Skeletal muscle tissue (tissue), 4 donors: ENCODE measurements around the gene NAT9. TPM values are rescaled to one million over a fixed set of nuclear protein-coding genes. Genes with fewer than 3 reads are reported as not detected.

Experiments
- H3K27ac ChIP-seq: one replicate; pipeline ENCODE4 v1.7.0; 2013; ENCODE audit warnings: mild to moderate bottlenecking, low read depth, low read length, inconsistent platforms
- H3K27me3 ChIP-seq, 3 donors: one replicate each; pipeline ENCODE4 v1.7.0; 2013; ENCODE audit warnings: low read length in 3 of 3; ENCODE audit not compliant: control insufficient read depth in 3 of 3, insufficient read depth in 3 of 3
- H3K36me3 ChIP-seq, 3 donors: one replicate each; pipeline ENCODE4 v1.7.0; 2013; ENCODE audit warnings: low read length in 3 of 3; ENCODE audit not compliant: control insufficient read depth in 3 of 3, insufficient read depth in 3 of 3
- H3K4me1 ChIP-seq, 3 donors: one replicate each; pipeline ENCODE4 v1.7.0; 2013; ENCODE audit warnings: low read length in 3 of 3, mild to moderate bottlenecking in 3 of 3; ENCODE audit not compliant: control insufficient read depth in 3 of 3, insufficient read depth in 3 of 3
- H3K4me3 ChIP-seq, 3 donors: one replicate each; pipeline ENCODE4 v1.7.0; 2013; ENCODE audit warnings: low read length in 3 of 3
- H3K9ac ChIP-seq, 3 donors: one replicate each; pipeline ENCODE4 v1.7.0; 2013; ENCODE audit warnings: low read length in 3 of 3, mild to moderate bottlenecking in 3 of 3, moderate library complexity in 2 of 3, low read depth in 1 of 3
- H3K9me3 ChIP-seq, 3 donors: one replicate each; pipeline ENCODE4 v1.7.0; 2013; ENCODE audit warnings: low read length in 3 of 3; ENCODE audit not compliant: control insufficient read depth in 3 of 3
- total RNA-seq: library from RNA; depleted of rRNA; stranded (reverse); fragments of >200 nt; gene quantifications from one replicate; pipeline ENCODE4 v1.2.3, GENCODE V29; 2014
- donor health status: Osteomylitis.

Gene NAT9
- total RNA-seq, 1 donor from 2014 or later, result 17.7 TPM

DNA sequence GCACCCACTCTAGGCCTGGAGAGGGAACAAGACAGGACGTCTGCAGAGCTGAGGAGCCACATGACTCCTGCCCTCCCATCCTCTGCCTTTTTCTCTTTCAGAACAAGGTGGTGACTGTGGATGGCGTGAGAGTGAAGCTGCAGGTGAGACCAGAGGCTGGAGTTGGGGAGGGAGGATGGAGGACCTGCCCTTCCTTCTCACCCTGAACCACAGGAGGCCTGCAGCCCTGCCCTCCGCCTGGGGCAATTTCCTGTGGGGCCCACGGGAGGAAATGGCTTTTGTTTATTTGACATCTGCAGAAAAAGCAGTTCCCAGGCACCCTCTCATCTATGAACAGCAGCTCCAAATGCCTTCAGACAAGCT, 34.0 kb downstream of the NAT9 start:
- no peak overlapping the region for H3K9ac ChIP-seq
- H3K9me3 ChIP-seq, result no peaks in the 10 kb centered on the region
- peaks cover 38 to 48% (median 40%) of the 10 kb centered on the region in 3 donors for H3K27me3 ChIP-seq
- H3K4me1 ChIP-seq, result peaks cover 18 to 33% (median 30%) of the 10 kb centered on the region in 3 donors
- no peaks in the 10 kb centered on the region for H3K36me3 ChIP-seq
- H3K4me3 ChIP-seq, result no peak overlapping the region
- no peak overlapping the region for H3K27ac ChIP-seq

DNA sequence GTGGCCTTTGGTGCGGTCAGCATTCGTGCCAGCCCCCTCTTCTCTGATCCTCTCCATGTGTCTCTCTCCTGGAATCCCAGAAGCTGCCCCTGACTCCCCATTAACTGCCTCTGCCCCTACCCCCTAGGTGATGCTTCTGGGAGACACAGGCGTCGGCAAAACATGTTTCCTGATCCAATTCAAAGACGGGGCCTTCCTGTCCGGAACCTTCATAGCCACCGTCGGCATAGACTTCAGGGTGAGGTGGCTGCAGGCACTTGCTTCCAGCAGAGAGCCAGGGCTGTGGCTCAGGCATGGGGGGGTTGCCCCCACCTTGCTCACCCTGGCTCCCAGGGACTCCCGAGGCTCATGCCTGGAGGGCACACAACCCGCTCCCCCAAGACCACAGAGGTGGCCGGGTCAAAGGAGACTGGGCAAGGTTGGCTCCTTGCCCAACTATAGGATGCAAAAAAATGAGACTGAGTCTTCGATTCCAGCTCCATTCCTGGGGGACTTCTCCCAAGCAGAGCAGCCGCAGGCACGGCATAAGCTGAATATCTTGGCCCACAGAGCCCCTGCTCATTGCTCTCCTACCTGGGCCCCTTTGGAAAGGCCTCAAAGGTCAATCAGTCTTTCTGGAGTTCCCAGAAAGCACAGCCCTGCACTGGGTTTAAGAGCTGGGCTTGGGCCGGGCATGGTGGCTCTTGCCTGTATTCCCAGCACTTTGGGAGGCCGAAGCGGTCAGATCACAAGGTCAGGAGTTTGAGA, 35.3 kb downstream of the NAT9 start:
- Histone ChIP-seq H3K4me3 (no peak overlapping the region), H3K36me3 (no peaks in the 10 kb centered on the region), H3K4me1 (peaks cover 18 to 37% (median 29%) of the 10 kb centered on the region in 3 donors), H3K9me3 (no peaks in the 10 kb centered on the region), H3K27ac (no peak overlapping the region), H3K9ac (no peak overlapping the region), H3K27me3 (peaks cover 44 to 50% (median 49%) of the 10 kb centered on the region in 3 donors)

DNA sequence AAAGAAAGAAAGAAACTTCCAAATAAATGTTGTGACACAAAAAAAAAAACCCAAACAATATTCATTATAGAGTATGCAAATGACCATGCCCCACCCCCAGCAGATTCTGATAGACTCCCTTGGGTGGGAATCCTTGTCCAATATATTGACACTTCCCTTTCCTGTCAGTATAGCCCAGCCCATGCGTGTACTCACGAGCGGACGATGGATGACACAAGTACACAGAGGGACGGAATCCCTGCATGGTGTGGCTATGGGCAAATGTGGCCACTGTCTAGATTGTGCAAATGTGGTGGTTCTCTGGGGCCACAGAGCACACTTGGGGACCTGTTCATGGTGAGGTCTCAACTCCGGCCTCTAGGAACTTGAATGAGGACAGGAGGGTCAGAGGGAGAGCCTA, 36.0 kb downstream of the NAT9 start:
- Histone ChIP-seq H3K9me3 (no peaks in the 10 kb centered on the region), H3K4me3 (no peak overlapping the region), H3K36me3 (no peaks in the 10 kb centered on the region), H3K9ac (no peak overlapping the region), H3K4me1 (peaks cover 18 to 37% (median 28%) of the 10 kb centered on the region in 3 donors), H3K27me3 (peaks cover 48 to 55% (median 55%) of the 10 kb centered on the region in 3 donors), H3K27ac (no peak overlapping the region)

DNA sequence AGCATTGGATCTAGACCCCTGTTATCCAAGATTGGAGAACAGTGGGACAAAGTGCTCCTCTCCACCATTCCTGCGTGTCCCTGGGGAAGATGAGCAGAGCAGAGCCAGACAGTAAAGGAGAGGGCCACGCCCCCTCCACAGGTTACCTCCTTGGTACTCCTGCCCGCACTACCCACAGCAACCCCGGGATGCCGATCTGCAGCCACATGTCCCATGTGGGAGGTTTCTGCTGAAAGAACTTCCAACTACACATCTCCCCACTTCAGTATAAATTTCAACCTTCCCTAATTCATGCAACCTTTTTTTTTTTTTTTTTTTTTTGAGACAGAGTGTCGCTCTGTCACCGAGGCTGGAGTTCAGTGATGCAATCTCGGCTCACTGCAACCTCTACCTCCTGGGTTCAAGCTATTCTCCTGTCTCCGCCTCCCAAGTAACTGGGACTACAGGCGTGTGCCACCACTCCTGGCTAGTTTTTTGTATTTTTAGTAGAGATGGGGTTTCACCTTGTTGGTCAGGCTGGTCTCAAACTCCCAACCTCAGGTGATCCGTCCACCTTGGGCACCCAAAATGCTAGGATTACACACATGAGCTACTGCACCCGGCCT, 36.8 kb downstream of the NAT9 start:
- Histone ChIP-seq H3K36me3 (no peaks in the 10 kb centered on the region), H3K9me3 (no peaks in the 10 kb centered on the region), H3K4me3 (no peak overlapping the region), H3K27me3 (peaks cover 50 to 58% (median 55%) of the 10 kb centered on the region in 3 donors), H3K9ac (no peak overlapping the region), H3K4me1 (peaks cover 14 to 32% (median 21%) of the 10 kb centered on the region in 3 donors), H3K27ac (no peak overlapping the region)

DNA sequence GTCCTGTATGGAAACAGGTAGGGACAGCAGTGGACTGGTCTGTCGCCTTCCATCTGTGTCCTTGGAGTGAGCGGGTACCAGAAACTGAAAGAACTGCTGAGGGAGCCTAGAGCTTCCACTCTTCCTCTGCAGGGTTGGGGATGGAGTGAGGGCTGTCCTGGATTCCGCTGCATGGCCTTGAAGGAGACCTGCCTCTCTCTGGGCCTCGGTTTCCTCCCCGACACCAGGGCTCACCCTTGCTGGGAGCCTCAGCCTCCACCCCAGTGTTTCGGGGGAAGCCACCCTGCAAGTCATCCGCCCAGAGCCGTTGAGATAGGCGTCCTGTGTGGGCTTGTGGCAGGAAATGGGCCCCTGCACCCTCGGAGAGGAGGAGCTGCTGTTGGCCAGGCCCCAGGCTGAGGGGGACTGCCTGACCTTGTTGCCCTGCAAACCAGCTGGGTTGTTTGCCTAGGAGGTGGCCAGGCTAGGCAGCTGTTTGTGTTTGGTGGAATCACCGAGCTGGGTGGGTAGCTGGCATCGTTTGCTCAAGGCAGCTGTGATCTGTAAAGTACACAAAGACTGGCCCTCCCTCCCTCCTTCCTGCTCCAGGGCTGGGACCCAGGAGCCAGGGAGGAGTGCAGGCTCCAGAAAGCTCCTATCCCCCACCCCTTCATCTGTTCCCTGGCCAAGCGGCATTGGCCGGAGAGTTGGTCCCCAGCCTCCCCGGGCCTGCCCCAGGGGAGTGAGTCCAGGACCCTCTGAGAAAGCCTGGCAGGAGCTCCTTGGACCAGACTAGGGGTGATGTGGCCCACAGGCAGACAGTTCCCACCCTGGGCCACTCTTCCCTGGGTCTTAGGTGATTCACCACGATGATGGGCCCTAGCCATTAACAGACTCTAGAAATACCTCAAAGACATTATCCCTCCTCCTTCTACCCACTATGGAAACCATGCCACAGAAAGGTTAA, 37.8 kb downstream of the NAT9 start:
- no peaks in the 10 kb centered on the region for H3K36me3 ChIP-seq

DNA sequence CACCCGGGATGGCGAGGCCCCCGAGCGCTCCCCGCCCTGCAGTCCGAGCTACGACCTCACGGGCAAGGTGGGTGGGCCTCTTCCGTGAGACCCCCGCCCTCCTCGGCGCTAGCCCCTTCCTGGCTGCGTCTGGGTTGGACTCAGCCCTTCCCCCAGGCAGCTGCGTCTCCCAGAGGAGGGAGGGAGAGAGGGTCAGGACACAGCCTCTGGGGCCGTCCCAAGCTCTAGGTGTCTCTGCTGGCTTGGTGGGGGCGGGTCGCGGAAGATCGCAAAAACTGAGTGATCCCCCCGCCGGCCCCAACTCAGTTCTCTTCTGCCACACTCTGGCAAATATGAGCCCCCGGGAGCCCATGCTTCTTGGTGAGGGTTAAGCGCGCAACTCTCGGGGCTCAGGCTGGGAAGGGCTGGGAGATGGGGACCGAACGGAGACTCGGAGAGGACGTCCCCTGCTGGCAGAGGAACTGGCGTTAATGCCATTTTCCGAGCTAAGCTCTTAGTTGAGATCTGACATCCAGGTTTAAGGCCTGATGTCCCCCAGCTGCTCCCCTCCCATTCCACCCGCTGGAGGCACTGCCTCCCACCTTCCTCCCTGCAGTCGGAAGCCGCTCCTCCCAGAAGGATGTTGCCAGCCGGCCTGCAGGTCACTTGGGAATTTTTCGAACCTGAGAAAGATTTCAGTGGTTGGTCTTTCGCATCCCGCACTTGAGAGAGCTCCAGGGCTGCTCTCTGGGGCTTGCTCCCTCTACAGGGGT, 38.7 kb downstream of the NAT9 start:
- H3K4me1 ChIP-seq, result peaks cover 14 to 32% (median 19%) of the 10 kb centered on the region in 3 donors
- H3K4me3 ChIP-seq, result peak overlapping the region in 2 of 3 donors; percentile 5 to 51
- H3K27me3 ChIP-seq, result peaks cover 63 to 75% (median 68%) of the 10 kb centered on the region in 3 donors
- no peak overlapping the region for H3K27ac ChIP-seq
- no peaks in the 10 kb centered on the region for H3K36me3 ChIP-seq
- peak overlapping the region in 1 of 3 donors; percentile 8 for H3K9ac ChIP-seq
- no peaks in the 10 kb centered on the region for H3K9me3 ChIP-seq

More for the DNA sequence above, 37.8 kb downstream of the NAT9 start:
- peaks cover 58 to 69% (median 65%) of the 10 kb centered on the region in 3 donors for H3K27me3 ChIP-seq
- no peak overlapping the region for H3K27ac ChIP-seq
- peaks cover 14 to 32% (median 19%) of the 10 kb centered on the region in 3 donors for H3K4me1 ChIP-seq
- H3K4me3 ChIP-seq, result peak overlapping the region in 2 of 3 donors; percentile 5 to 51
- H3K9me3 ChIP-seq, result no peaks in the 10 kb centered on the region
- H3K9ac ChIP-seq, result peak overlapping the region in 1 of 3 donors; percentile 8

DNA sequence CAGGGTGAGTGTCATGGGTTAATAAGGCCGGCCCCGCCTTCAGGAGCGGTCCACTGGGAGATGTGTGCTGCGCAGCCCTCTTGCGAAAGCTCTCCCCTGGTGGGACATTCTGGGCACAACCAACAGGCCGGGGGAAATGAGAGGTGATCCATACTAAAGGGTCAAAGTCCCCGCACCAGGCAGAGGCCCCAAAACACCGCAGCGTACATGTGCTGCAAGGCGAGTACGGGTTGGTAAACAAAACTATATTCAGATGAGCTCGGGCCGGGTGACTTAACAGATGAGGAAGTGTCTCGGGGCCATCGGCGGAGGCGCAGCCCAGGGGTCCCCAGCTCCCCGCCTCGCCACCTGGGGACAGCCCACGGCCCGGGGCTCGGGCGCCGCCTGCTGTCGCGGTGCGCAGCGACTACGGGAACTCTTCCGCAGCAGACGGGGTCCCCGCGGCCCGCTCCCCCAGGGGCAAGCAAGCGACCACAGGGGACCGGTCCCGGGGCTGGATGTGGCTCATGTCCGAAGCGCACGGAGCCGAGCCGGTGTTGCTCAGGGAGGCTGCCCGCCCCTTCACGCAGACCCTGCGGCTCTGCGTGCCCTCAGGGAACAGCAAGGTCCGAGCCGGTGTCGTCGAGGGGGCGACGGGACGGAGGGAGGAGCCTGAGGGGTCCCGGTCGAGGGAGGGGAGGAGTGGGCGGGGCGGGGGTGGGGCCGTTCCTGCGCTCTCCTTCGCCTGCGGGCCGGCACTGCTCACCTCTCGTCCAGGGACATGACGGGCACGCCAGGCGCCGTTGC, 39.4 kb downstream of the NAT9 start, which contains the start of gene RAB37:
Gene RAB37 (plus strand): TSS at position 744 of the 786 bp plus-strand sequence. CDS start 17 bp downstream, at position 761.
- Histone ChIP-seq H3K36me3 (no peaks in the 10 kb centered on the region), H3K4me3 (peak within 1 kb of the TSS; percentile 9 to 51 (median 45)), H3K9ac (peak within 1 kb of the TSS in 1 of 3 donors; percentile 8), H3K27me3 (peaks cover 63 to 77% (median 68%) of the 10 kb centered on the region in 3 donors), H3K27ac (no peak within 1 kb of the TSS), H3K4me1 (peaks cover 10 to 24% (median 16%) of the 10 kb centered on the region in 3 donors), H3K9me3 (no peaks in the 10 kb centered on the region)

DNA sequence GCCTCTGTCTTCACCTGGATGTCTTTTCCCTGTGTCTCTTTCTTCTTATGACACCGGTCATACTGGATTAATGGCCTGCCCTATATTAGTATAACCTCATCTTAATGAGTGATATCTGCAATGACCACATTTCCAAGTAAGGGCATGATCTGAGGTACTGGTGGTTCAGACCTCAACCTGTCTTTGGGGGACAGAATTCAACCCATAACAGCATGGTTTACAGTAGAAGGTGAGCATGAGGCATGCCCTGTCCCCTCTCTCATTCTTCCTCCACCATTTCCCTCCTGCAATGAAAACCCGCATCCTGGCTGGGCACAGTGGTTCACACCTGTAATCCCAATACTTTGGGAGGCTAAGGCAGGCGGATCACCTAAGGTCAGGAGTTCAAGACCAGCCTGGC, 41.9 kb downstream of the NAT9 start:
- peaks cover 10 to 22% (median 16%) of the 10 kb centered on the region in 3 donors for H3K4me1 ChIP-seq
- H3K9ac ChIP-seq, result no peak overlapping the region
- no peak overlapping the region for H3K27ac ChIP-seq
- H3K4me3 ChIP-seq, result no peak overlapping the region
- H3K27me3 ChIP-seq, result peaks cover 60 to 81% (median 62%) of the 10 kb centered on the region in 3 donors
- H3K9me3 ChIP-seq, result no peaks in the 10 kb centered on the region
- no peaks in the 10 kb centered on the region for H3K36me3 ChIP-seq
